ENCODE measurements around the gene MTMR10. TPM values are rescaled to one million over a fixed set of nuclear protein-coding genes. Genes with fewer than 3 reads are reported as not detected.
A peak's percentile ranks its signal among the peaks of the same experiment; 100 is the strongest.

MTMR10 gene
- total and polyA plus RNA-seq, 2 of the 4 experiments (the other 2 are of a cell fraction), result 11.2 to 13.8 TPM

DNA sequence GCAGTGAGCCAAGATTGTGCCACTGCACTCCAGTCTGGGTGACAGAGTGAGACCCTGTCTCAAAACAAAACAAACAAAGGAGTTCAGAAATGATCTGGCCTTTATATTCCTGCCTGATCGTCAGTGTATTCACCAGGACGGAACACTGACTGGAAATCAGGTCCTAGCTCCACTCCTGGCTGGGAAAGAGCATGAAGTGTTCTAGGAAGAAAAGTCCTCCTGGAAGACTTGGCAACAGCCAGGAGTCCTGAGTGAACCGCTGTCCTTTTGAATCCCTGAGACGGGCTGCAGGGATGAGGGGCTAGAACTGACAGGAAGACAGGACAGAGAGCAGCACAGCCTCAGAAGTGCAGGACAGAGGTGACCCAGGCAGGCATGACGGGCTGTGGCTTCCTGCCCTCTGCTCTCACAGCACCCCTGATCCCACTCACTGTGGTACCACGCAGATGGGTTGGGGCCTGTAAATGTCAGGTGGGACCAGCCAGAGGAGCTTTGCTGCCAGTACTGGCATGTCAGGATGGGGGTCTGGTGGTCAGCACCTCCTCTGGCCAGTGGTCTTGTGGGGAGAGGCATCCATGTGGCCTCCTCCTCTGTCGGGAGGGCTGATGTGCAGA, 64.2 kb downstream of the MTMR10 start:
- peaks cover 56% of the 10 kb centered on the region for H3K36me3 ChIP-seq (ENCODE audit: control insufficient read depth, insufficient read depth, low read length)

More for the DNA sequence above, 64.2 kb downstream of the MTMR10 start:
- Histone ChIP-seq H2AFZ (replicated peaks; ENCODE audit: low read length, poor library complexity) (no peak overlapping the region), H3K14ac (replicated peaks; ENCODE audit: low read depth, low read length) (no peak overlapping the region), H3K18ac (ENCODE audit: low read depth, low read length) (no peak overlapping the region; the same call in 1 of the 2 replicates), H3K4ac (ENCODE audit: low read depth, low read length) (no peak overlapping the region), H3K4me1 (ENCODE audit: control insufficient read depth, insufficient read depth, low read length) (peaks cover 23% of the 10 kb centered on the region), H2BK20ac (ENCODE audit: low read depth, low read length) (no peak overlapping the region), H2BK5ac (ENCODE audit: low read depth, low read length, poor library complexity, severe bottlenecking) (no peak overlapping the region), H4K5ac (ENCODE audit: low read depth, low read length) (no peak overlapping the region), H2AK5ac (ENCODE audit: low read depth, low read length) (peak overlapping the region; percentile 36; the same call in 1 of the 2 replicates), H3K27ac (ENCODE audit: insufficient read depth, low read length) (no peak overlapping the region), H3K4me3 (ENCODE audit: insufficient read depth, low read depth, low read length) (no peak overlapping the region), H2AK9ac (replicated peaks; ENCODE audit: low read depth, low read length, poor library complexity) (no peak overlapping the region), H3K4me2 (ENCODE audit: low read depth, low read length) (no peak overlapping the region), H4K20me1 (ENCODE audit: insufficient read depth, low read length) (peaks cover 40% of the 10 kb centered on the region; the same call in 1 of the 2 replicates), H3K9me1 (ENCODE audit: insufficient read depth, low read length) (peaks cover 25% of the 10 kb centered on the region), H2BK15ac (ENCODE audit: low read depth, low read length) (no peak overlapping the region), H3K23ac (ENCODE audit: low read depth, low read length) (no peak overlapping the region), H3K9ac (ENCODE audit: low read depth, low read length) (no peak overlapping the region), H3K56ac (ENCODE audit: extremely low read depth, insufficient read depth, low read length) (no peak overlapping the region), H3K79me1 (ENCODE audit: low read depth in 1 of 2, low read length in 2 of 2) (no peaks in the 10 kb centered on the region), H3K27me3 (ENCODE audit: control insufficient read depth, insufficient read depth, low read length) (no peaks in the 10 kb centered on the region; the same call in 1 of the 2 replicates), H2BK120ac (ENCODE audit: low read depth, low read length) (no peak overlapping the region), H4K91ac (ENCODE audit: insufficient read depth, low read depth, low read length) (peak overlapping the region; percentile 27; the same call in 1 of the 2 replicates), H4K8ac (ENCODE audit: low read depth in 2 of 2, low read length in 2 of 2) (no peak overlapping the region), H3K9me3 (ENCODE audit: control insufficient read depth, insufficient read depth, low read length) (no peaks in the 10 kb centered on the region)
- 100% methylated on average over 2 of the region's 7 CpGs; no CpG with 5 or more reads in 1 of the 2 experiments for WGBS, 2 experiments (ENCODE audit: extremely low coverage in 2 of 2, insufficient read length in 1 of 2)
- ChIA-PET CTCF (no interaction called here), POLR2A (ENCODE audit: unreplicated experiment) (no interaction called here)
- no peak for TF ChIP-seq BHLHE40 (IDR thresholded peaks at IDR 0.05; ENCODE audit: low read depth, low read length)
- no peak for TF ChIP-seq MAZ (IDR thresholded peaks at IDR 0.05; ENCODE audit: borderline replicate concordance, low read depth, low read length)
- TF ChIP-seq, protein P1, sequence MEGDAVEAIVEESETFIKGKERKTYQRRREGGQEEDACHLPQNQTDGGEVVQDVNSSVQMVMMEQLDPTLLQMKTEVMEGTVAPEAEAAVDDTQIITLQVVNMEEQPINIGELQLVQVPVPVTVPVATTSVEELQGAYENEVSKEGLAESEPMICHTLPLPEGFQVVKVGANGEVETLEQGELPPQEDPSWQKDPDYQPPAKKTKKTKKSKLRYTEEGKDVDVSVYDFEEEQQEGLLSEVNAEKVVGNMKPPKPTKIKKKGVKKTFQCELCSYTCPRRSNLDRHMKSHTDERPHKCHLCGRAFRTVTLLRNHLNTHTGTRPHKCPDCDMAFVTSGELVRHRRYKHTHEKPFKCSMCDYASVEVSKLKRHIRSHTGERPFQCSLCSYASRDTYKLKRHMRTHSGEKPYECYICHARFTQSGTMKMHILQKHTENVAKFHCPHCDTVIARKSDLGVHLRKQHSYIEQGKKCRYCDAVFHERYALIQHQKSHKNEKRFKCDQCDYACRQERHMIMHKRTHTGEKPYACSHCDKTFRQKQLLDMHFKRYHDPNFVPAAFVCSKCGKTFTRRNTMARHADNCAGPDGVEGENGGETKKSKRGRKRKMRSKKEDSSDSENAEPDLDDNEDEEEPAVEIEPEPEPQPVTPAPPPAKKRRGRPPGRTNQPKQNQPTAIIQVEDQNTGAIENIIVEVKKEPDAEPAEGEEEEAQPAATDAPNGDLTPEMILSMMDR (conservative IDR thresholded peaks at IDR 0.05; ENCODE audit: low read depth, low read length), result no peak
- no peak for TF ChIP-seq CEBPB (IDR thresholded peaks at IDR 0.05; ENCODE audit: low read depth, low read length)
- TF ChIP-seq POLR2A (IDR thresholded peaks at IDR 0.05; ENCODE audit: low read depth, low read length), result no peak
- no peak for TF ChIP-seq RAD21 (IDR thresholded peaks at IDR 0.05; ENCODE audit: low read length)
- no peak for TF ChIP-seq RCOR1 (IDR thresholded peaks at IDR 0.05; ENCODE audit: insufficient replicate concordance, low read length)
- TF ChIP-seq, protein P2, sequence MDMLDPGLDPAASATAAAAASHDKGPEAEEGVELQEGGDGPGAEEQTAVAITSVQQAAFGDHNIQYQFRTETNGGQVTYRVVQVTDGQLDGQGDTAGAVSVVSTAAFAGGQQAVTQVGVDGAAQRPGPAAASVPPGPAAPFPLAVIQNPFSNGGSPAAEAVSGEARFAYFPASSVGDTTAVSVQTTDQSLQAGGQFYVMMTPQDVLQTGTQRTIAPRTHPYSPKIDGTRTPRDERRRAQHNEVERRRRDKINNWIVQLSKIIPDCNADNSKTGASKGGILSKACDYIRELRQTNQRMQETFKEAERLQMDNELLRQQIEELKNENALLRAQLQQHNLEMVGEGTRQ (IDR thresholded peaks at IDR 0.05; ENCODE audit: low read depth, low read length), result no peak
- TF ChIP-seq CHD1 (IDR thresholded peaks at IDR 0.05; ENCODE audit: low read depth, low read length), result no peak
- no peak for TF ChIP-seq RFX5 (IDR thresholded peaks at IDR 0.05; ENCODE audit: low read depth, low read length)
- no peak for TF ChIP-seq SMC3 (IDR thresholded peaks at IDR 0.05; ENCODE audit: low read depth, low read length)
- TF ChIP-seq MAFK (IDR thresholded peaks at IDR 0.05; ENCODE audit: low read depth, low read length), result no peak
- TF ChIP-seq, protein P3, sequence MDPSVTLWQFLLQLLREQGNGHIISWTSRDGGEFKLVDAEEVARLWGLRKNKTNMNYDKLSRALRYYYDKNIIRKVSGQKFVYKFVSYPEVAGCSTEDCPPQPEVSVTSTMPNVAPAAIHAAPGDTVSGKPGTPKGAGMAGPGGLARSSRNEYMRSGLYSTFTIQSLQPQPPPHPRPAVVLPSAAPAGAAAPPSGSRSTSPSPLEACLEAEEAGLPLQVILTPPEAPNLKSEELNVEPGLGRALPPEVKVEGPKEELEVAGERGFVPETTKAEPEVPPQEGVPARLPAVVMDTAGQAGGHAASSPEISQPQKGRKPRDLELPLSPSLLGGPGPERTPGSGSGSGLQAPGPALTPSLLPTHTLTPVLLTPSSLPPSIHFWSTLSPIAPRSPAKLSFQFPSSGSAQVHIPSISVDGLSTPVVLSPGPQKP (IDR thresholded peaks at IDR 0.05; ENCODE audit: borderline replicate concordance, low read depth, low read length), result no peak
- TF ChIP-seq NFE2L2 (IDR thresholded peaks at IDR 0.05; ENCODE audit: low read depth, low read length), result no peak
- no peak for TF ChIP-seq MXI1 (IDR thresholded peaks at IDR 0.05; ENCODE audit: borderline replicate concordance, low read depth, low read length)
- no peak for TF ChIP-seq FOS (IDR thresholded peaks at IDR 0.05; ENCODE audit: low read depth, low read length)
- DNase-seq (no peak), ATAC-seq (ENCODE audit: low read depth) (no peak)
- no TSS peak for BruUV-seq (replicated peaks)
- dilution Hi-C loops (cut with HindIII; ENCODE audit: low sequenced_read_pairs, unreplicated experiment), result no loop called here
- intact Hi-C loops (cut with micrococcal nuclease), result no loop called here
- in situ Hi-C loops (cut with MboI; ENCODE audit: low sequenced_read_pairs), result no loop called here
